ENCODE data around the gene DHRS12.
A peak's percentile ranks its signal among the peaks of the same experiment; 100 is the strongest.
"Not testable (repeated sequence)": the region's sequence is repeated elsewhere in the genome, so short reads cannot be mapped to it uniquely, and the experiment has no call there.

DHRS12 gene

GRCh38 chr13:51827254-51827653, 23.3 kb upstream of the DHRS12 start:
- DNase-seq = no peak

DNA sequence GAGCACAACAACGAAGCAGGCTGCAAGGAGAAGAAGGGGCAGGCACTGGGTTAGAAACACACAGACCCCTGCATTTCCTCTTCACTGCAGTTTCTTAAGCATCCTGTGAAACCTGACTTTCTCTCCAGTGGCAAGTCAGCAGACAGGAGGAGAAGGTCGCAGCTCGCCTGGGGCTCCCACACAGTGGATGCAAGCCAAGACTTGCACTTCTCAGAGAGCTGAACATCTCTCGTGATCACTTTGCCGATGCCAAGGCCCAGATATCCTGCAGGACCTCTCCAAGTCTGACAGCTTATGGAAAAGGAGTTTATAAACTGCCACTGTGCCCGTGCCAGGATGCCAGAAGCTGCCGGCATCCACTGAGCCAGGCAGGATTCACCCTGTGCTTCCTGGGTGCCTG, 22.6 kb upstream of the DHRS12 start:
- DNase-seq = no peak

GRCh38 chr13:51825681-51826254, 21.8 kb upstream of the DHRS12 start:
- DNase-seq = no peak

- DNase-seq = no peak
These were observed 21.2 kb upstream of the DHRS12 start for GRCh38 chr13:51825165-51825592.

DNA sequence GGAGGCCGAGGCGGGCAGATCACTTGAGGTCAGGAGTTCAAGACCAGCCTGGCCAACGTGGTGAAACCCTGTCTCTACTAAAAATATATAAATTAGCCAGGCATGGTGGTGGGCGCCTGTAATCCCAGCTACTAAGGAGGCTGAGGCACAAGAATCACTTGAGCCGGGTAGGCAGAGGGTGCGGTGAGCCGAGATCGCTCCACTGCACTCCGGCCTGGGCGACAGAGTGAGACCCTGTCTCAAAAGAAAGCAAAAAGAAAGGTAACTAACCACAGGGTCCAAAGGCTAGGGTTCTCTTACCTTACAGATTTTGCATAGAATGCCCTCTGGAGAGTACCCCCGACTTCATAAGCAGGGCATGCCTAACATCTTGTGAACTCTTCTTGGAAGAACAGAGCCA, 20.7 kb upstream of the DHRS12 start:
- not testable (repeated sequence) for DNase-seq

- DNase-seq = no peak
These were observed 19.9 kb upstream of the DHRS12 start for GRCh38 chr13:51823863-51824262.

DNA sequence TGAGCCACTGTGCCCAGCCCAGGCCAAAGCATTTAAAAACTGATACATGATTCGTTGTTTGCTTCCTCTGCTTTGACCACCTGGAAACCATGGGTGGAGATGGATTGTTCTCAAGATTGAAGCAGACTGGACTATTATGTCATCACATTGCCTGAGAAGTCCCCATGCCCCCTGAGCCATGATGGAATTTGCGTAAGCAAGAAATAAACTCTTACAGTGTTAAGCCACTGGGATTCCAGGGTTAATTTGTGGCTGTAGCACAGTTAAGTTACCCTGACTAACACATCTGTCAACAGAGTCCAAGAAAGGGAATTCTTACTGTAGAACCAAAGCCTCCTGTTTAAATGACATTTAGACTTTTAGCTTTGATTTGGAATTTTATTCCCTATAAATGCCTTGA, 19.4 kb upstream of the DHRS12 start:
- no peak for DNase-seq

- peak; percentile 62 for DNase-seq
These were observed 18.3 kb upstream of the DHRS12 start for GRCh38 chr13:51822106-51822815.

- no peak for DNase-seq
These were observed 17.6 kb upstream of the DHRS12 start for GRCh38 chr13:51821606-51822005.

DNA sequence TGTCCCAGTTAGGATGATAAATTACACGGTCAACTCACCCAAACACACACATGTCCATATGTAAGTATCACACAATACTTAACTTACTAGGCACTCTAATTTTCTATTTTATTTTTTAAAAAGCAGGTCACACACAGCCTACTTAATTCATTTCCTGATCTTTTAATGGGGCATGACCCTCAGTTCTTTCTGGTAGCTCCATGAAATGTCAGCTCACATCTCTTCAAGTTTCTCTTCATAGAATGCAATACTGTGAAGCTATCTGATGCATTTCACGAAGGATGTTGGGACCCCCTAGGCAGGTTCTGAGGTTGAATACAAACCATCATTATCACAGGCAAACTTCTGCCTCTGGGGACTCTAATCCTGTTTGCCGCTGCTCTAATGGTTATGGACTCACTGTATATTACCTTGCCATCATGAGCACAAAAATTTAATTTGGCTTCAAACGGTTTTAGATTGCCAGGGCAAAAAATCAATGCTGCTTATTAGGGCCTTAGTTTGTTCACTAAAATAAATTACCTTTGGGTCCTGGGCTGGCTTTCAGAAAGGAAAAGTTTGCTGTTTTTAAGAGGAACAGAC, 16.1 kb upstream of the DHRS12 start:
- DNase-seq = no peak

- no peak for DNase-seq
These were observed 15.6 kb upstream of the DHRS12 start for GRCh38 chr13:51819544-51819943.

DNA sequence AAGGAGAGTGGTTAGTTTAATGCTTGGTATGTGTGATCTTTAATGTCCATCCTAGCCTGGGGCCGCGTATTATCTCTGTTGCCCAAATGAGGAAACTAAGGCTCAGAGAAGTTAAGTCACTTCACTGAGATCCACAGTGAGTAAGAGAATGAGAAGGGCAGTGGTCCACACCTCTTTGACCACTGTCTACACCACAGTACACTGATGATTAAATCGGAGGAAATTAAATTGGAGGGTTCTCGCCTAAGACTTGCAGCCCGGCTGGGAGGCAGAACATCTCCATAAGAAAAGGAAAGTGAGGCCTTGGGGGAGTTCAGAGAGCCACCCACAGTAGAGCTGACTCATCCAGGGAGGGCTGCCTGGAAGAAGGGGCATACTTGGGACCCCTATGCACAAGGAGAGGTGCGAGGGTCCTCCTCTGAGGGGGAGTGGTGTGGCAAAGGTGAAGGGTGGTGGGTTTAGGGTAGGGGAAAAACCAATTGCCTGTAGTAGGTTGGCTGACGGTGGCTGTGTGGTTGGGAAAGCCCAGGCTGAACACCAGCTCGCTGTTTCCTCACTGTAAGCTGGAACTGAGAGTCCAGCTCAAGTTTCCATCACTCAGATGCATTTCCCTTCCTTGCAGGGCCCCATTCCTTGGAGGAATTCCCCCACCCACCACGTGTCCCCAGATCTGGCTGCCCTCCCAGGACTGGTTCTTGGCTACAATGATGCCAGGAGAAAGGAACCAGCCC, 15.0 kb upstream of the DHRS12 start:
- DNase-seq = no peak

DNA sequence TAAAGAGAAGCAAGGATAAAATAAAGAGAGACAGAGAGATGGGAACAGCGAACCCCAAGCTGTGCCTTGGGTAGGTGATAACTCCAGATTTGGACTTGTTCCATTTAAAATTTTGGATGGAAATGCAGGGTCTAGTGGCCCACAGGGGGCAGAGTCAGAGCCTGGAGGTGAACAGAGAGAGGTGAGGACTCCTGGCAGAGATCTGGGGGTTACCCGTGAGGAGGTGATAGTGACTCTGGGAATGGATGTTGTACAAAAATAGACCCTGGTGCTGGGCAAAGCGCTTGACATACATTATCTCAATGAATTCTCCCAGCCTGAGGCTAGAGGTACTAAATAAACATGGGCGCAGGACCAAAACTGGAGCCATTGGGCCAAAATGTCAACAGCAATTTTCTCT, 14.3 kb upstream of the DHRS12 start:
- no peak for DNase-seq

GRCh38 chr13:51817717-51818116, 13.8 kb upstream of the DHRS12 start:
- DNase-seq = no peak

- DNase-seq = no peak
These were observed 12.8 kb upstream of the DHRS12 start for GRCh38 chr13:51816604-51817249.

DNA sequence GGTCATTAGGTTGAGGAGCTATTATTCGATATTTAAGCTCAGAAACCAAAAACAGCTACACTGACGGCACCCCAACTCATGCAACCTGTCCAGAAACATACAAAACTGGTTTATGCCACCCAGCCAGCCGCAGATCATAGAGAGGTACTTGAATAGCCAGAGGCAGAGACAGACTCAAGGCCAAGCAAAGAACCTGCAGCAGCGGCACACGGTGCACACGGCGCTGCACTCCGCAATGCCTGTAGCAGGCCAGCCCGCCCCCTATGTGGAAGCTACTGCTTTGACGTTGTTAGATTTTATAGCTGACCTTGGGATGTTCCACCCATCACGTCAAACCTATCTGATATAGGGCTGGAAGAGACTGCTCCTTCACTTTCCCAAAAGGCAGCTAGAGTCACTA, 11.9 kb upstream of the DHRS12 start:
- no peak for DNase-seq

DNA sequence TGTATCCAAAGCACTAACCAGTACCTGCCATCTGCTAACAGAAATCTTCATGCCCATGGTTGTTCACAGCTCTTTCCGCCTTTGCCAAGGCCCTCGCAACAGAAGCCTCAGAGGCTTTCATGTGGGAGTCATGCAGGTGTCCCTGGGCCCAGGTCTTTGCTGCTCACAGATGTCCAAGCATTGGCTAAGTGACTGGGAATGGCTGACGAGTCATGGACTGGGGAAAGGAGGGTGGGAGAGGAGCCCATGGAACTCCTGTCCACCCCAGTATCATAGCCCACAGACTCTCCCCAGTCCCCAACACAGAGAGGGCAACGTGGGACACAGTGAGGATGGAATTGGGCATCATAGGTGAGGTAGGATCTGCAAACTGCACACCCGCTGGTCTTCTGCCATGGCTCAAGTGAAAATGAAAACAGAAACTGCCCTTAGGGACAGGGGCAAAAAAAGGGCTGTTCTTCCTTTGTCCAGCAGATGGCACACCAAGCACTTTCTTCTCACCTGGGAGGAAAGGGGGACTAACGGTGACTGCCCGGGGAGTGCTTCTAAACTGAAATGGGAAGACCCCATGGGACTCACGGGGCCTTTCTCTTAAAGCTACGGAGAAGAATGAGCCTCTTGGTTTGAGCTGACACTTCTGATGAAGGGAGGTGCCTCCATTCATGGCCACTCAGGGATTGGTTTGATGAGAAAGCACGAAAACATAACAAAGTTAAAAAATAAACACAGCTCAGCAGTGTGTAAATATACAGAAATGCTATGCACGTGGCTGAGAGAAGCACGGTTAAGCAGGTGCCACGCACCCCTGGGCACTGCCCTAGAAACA, 11.1 kb upstream of the DHRS12 start:
- DNase-seq = peak; percentile 58

GRCh38 chr13:51814071-51814470, 10.1 kb upstream of the DHRS12 start:
- no peak for DNase-seq

GRCh38 chr13:51811920-51812451, 8.0 kb upstream of the DHRS12 start:
- no peak for DNase-seq

DNA sequence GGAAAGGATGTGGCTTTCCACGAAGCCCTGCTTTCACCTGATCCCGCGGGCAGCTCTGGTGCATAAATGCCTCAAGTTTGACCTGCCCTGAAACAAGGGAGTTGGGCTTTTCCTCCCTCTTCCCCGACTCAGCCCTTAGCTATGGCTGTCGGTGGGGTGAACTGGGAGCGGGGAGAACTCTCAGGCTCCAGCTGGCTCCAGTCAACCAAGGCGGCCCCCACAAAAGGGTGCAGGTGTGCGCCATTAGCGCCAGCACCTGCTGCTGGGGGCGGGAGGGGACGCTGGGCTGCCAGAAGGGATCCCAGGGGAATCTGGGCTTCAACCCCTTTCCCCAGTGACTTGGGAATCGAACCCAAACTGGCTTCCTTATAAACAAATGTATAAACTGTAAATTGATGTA, 7.1 kb upstream of the DHRS12 start:
- peak; percentile 66 for DNase-seq

DNA sequence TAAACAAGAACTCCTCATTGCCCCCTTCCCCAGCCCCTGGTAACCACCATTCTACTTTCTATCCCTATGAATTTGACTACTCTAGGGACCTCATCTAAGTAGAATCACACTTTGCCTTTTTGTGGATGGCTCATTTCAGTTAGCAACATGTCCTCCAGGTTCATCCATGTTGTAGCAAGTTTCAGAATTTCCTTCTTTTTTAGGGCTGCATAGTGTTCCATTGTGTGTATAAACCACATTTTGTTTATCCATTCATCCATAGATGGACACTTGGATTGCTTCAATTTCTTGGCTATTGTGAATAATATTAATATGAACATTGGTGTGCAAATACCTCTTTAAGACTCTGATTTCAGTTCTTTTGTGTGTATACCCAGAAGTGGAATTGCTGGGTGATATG, 4.8 kb upstream of the DHRS12 start:
- DNase-seq = no peak

DNA sequence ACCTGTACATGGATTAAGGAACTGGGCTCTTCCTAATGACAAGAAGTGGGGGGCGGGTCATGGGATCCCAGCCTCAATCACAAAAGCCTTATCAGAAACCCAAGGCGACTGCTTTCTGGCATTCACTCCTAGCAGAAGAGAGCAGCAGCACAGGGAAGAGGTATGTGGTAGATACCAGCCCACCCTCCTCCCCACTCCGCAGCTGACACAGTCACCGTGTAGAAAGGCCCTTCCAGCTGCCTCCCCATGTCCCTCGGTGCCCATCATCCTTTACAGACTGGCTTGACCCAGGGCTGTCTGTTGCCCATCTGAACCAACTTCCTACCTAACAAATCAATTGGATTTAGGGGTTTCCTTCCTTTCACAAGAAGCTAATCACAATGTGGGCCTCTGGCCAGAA, 3.1 kb upstream of the DHRS12 start:
- DNase-seq = no peak
